ENCODE data around the gene EFCAB6.

EFCAB6 gene

DNA sequence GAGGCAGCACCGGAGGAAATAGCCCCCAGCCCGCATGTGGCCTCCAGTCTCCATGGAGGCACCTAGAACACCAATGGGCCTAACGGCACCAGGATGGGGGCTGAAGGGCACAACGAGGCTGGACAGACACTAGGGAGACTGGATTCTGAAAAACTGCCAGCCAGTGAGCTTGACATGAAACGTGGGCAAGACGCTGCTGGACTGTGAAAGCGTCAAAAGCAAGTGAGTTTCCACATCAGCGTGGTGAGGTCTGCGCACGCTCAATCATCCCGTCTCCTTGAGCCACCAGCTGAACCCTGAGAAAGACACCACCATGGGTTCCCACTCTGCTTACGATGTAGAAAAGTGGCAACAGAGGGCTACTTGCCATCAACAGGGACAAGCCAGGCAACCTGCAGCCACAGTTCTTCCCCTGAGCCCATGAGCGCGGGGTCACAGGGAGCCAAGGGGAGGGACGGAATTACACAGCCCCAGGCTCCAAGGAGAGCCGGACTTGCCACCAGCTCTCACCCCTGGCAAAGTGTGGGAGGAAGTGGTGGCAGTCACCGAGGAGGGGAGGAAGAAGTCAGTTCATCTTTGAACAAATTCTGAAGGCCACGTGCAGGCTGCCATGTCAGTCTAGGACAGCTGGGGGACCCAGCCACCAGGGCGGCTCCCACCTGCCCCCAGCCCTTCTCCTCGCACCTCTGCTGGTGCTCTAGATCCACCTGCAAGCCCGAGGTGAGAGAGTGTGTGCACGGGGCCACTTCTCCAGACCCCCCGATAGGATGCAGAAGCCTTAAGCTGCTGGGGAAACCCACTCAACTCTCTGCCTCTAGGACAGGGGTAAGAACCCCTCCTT lies 269.2 kb downstream of the EFCAB6 start:
- Mint-ChIP-seq H3K9me3 (no peaks in the 10 kb centered on the region), H3K4me3 (no peak overlapping the region), H3K27ac (no peak overlapping the region), H3K27me3 (peaks cover 39% of the 10 kb centered on the region), H3K36me3 (ENCODE audit: low read depth) (no peaks in the 10 kb centered on the region), H3K4me1 (ENCODE audit: low read depth) (no peaks in the 10 kb centered on the region)
- no peak for DNase-seq

DNA sequence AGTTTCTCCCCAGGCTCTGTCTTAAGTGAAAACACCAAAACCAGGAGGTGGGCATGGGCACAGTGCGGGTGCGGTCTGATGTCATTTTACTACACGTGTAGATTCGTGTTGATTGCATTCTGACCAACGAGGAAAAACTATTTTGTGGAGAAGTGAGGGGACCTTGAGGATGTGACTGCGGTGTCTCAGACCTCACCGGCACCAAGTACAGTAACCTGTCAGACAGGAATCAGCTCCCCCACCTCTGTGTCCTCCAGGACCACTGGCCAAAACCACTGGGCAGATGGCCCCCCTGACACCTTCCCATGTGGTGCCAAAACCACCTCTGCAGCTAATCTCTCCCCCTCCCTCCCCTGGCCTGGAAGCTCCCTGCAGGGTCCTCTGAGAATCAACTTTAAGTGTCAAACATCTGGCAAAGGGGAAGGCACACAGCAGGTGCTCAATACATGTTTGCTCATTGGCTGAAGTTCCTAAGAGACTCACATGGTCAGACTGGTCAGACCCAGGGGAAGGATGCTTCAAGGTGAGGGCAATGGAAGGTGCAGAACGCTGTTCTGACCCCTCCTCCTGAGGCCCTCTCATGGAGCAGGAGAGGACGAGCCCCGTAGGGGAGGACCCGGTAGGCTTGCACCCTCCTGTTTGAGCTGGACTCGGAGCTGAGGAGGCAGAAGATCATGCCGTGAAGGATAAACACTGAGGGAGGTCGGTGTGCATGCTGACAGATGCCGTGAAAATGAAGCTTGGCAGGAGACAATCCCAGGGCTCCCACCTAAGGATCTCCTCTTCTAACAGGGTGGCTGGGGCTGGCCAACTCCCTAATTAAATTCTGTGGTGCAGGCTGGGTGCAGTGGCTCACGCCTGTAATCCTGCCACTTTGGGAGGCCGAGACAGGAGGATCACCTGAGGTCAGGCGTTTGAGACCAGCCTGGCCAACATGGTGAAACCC lies 270.4 kb downstream of the EFCAB6 start:
- Mint-ChIP-seq H3K36me3 (ENCODE audit: low read depth) (no peaks in the 10 kb centered on the region), H3K27ac (no peak overlapping the region), H3K9me3 (no peaks in the 10 kb centered on the region), H3K4me3 (no peak overlapping the region), H3K4me1 (ENCODE audit: low read depth) (no peaks in the 10 kb centered on the region), H3K27me3 (peaks cover 47% of the 10 kb centered on the region)
- no peak for DNase-seq

- Mint-ChIP-seq H3K4me3 (no peak overlapping the region), H3K4me1 (ENCODE audit: low read depth) (no peaks in the 10 kb centered on the region), H3K9me3 (no peaks in the 10 kb centered on the region), H3K36me3 (ENCODE audit: low read depth) (no peaks in the 10 kb centered on the region), H3K27ac (no peak overlapping the region), H3K27me3 (peaks cover 50% of the 10 kb centered on the region)
- DNase-seq: no peak
Observed at GRCh38 chr22:43541022-43541421, 271.1 kb downstream of the EFCAB6 start.

DNA sequence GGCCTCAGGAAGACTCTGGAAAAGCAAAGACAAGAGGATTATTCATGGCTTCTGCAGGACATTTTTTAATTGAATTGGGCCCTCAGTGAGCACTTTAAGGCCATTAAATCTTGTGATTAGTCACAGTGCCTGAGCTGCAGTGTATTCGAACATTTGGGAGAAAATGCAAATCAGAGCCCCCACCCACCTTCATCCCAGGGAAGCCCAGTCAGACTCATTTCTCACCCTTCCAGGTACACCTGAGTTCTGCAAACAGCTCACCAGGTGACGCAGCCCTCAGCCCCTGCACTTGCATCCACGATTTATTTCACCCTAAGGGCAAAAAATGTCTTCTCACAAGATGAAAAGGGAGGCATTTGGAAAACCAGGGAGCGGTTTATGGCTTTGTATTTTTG lies 271.6 kb downstream of the EFCAB6 start:
- peaks cover 50% of the 10 kb centered on the region for H3K27me3 Mint-ChIP-seq

DNA sequence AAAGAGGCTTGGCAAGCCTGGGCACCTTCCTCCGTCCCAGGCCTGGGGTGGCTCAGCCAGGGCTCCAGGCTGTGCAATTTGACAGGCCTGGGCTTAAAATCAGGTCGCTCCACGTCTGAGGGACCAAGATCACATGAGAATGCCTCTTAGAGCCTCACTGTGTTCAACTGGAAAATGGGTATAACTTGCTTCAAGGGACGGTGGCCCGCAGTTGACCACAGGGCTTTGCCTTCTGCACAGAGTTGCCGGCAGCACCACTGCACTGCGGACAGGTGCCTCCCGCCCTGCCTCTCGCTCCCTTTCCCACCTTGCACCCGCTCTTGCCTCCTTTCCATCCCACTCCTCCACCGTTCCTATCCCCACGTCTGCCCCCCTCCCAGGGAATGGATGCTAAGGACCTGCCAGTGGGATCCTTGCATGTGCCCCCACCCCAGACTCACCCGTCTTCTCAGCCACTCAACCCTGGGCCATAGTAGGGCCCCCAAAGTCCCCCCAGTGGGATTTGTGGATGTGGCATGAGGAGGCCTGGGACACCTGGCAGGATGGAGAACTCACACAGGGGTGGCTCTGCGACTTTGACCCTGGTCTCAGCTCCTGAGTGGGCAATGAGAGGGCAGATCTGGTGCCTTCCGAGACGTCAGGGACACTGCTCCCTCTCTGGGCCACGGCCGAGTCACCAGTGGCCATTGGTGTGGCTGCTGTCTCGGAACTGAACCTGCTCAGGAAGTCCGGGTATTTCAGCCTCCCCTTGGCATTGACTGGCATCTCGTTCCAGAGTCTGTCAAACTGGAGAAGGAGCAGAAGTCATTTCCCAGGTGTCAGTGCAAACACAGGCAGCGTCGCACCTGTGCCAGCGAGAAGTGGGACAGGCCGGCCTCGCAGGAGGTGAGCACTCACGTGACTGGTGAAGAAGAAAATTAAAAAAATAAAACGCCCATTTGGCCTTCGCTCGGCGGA lies 272.3 kb downstream of the EFCAB6 start:
- Mint-ChIP-seq H3K27ac (no peak overlapping the region), H3K36me3 (ENCODE audit: low read depth) (no peaks in the 10 kb centered on the region), H3K4me1 (ENCODE audit: low read depth) (no peaks in the 10 kb centered on the region), H3K9me3 (no peaks in the 10 kb centered on the region), H3K27me3 (peaks cover 52% of the 10 kb centered on the region), H3K4me3 (no peak overlapping the region)
- DNase-seq: no peak

More for the DNA sequence above, 271.6 kb downstream of the EFCAB6 start:
- DNase-seq: no peak
- Mint-ChIP-seq H3K9me3 (no peaks in the 10 kb centered on the region), H3K27ac (no peak overlapping the region), H3K36me3 (ENCODE audit: low read depth) (no peaks in the 10 kb centered on the region), H3K4me3 (no peak overlapping the region), H3K4me1 (ENCODE audit: low read depth) (no peaks in the 10 kb centered on the region)

DNA sequence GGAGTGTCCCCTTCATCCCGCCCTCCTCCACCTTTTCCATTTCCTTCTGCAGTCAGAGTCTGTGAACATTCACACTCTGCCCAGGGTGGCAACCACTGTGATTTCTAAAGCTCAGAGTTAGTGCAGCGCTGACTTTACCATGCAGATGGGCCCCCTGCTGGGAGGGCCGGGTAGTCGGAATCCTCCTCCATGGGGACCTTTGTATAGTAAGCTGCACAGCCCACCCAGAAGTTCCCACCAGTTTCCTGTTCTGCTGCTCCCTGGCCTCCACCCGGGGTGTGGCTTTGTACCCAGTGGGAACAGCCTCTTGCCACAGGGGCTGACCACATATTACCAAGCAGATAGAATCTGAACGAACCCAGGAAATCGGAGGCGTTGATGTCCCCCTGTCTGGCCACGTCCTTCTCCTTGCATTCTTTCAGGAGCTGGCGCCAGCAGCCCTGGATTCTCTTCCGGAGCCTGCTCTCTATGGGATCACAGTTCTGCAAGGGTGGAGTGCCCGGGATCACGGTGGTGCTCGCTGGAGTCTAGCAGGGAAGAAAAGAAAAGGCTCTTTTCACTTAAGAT lies 275.0 kb downstream of the EFCAB6 start:
- H3K4me1 Mint-ChIP-seq (ENCODE audit: low read depth): no peaks in the 10 kb centered on the region
- peaks cover 45% of the 10 kb centered on the region for H3K27me3 Mint-ChIP-seq
- H3K27ac Mint-ChIP-seq: no peak overlapping the region
- no peaks in the 10 kb centered on the region for H3K9me3 Mint-ChIP-seq
- DNase-seq: no peak
- no peaks in the 10 kb centered on the region for H3K36me3 Mint-ChIP-seq (ENCODE audit: low read depth)
- H3K4me3 Mint-ChIP-seq: no peak overlapping the region

GRCh38 chr22:43535741-43536140 lies 276.4 kb downstream of the EFCAB6 start:
- H3K9me3 Mint-ChIP-seq: no peaks in the 10 kb centered on the region
- no peak overlapping the region for H3K27ac Mint-ChIP-seq
- no peaks in the 10 kb centered on the region for H3K4me1 Mint-ChIP-seq (ENCODE audit: low read depth)
- H3K4me3 Mint-ChIP-seq: no peak overlapping the region
- no peak for DNase-seq
- peaks cover 36% of the 10 kb centered on the region for H3K27me3 Mint-ChIP-seq
- no peaks in the 10 kb centered on the region for H3K36me3 Mint-ChIP-seq (ENCODE audit: low read depth)

- Mint-ChIP-seq H3K27ac (no peak overlapping the region), H3K9me3 (no peaks in the 10 kb centered on the region), H3K27me3 (peaks cover 33% of the 10 kb centered on the region), H3K4me3 (no peak overlapping the region), H3K36me3 (ENCODE audit: low read depth) (no peaks in the 10 kb centered on the region), H3K4me1 (ENCODE audit: low read depth) (no peaks in the 10 kb centered on the region)
- no peak for DNase-seq
Observed at GRCh38 chr22:43535336-43535735, 276.8 kb downstream of the EFCAB6 start.

DNA sequence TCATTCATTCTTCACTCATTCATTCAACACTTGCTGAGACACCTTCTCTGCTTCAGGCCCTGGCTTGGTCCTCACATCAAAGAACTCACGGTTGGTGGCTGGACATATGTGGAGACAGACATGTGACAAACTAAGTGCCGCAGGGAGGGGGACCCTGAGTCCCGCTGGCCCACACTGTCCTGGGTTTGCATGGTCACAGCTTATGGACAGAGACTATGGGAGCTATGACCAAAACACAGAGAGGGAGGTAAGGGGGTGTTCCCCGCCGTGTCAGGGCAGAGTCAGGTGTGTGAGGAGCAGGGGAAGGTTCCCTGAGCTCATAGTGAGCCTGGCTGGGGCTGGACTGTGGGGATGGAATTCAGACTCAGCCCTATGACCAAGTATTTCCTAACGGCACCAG lies 277.2 kb downstream of the EFCAB6 start:
- no peaks in the 10 kb centered on the region for H3K36me3 Mint-ChIP-seq (ENCODE audit: low read depth)
- no peak overlapping the region for H3K4me3 Mint-ChIP-seq
- no peak for DNase-seq
- H3K4me1 Mint-ChIP-seq (ENCODE audit: low read depth): no peaks in the 10 kb centered on the region
- no peaks in the 10 kb centered on the region for H3K9me3 Mint-ChIP-seq
- peaks cover 29% of the 10 kb centered on the region for H3K27me3 Mint-ChIP-seq
- H3K27ac Mint-ChIP-seq: no peak overlapping the region

DNA sequence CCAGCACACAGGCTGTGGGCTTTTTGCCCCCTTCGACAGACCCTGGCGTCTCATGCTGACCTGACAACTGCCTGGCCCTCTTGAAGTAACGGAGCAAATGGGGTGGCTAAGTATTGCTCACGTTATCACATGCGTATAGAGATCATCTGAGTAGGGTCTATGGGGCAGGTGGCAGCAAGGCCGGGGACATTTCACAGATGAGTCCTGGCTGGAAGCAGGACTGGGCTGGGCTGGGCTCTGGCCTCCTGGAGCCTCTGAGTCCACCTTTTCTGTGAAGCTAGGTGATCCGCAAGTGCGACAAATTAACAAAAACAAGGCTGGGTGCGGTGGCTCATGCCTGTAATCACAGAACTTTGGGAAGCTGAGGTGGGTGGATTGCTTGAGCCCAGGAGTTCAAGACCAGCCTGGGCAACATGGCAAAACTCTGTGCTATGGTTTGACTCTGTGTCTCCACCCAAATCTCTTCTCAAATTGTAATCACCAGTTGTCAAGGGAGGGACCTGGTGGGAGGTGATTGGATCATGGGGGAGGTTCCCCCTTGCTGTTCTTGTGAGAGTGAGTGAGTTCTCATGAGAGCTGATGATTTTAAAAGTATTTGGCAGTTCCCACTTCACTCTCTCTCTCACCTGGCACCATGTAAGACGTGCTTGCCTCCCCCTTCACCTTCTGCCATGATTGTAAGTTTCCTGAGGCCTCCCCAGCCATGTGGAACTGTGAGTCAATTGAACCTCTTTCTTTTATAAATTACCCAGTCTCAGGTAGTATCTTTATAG lies 278.3 kb downstream of the EFCAB6 start:
- no peaks in the 10 kb centered on the region for H3K36me3 Mint-ChIP-seq (ENCODE audit: low read depth)
- H3K4me3 Mint-ChIP-seq: no peak overlapping the region
- H3K4me1 Mint-ChIP-seq (ENCODE audit: low read depth): no peaks in the 10 kb centered on the region
- no peaks in the 10 kb centered on the region for H3K9me3 Mint-ChIP-seq
- H3K27ac Mint-ChIP-seq: no peak overlapping the region
- peaks cover 23% of the 10 kb centered on the region for H3K27me3 Mint-ChIP-seq
- no peak for DNase-seq

DNA sequence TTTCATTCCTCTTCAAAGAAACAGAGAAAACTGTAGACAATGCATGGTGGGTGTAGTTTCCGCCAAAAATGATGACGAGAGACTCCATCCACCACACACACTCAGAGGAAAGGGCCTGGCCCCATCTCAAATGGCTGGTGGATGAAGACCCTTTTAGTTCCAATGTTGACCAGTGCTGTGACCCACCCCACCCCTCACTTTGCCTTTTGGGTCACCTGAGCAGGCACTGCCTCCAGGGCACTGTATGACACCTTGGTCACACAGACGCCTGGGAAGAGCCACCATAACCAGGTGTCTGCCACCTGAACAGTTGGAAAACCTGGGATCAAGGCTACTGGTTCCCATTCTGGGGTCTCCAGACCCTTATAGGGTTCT lies 279.0 kb downstream of the EFCAB6 start:
- H3K27ac Mint-ChIP-seq: no peak overlapping the region
- H3K4me1 Mint-ChIP-seq (ENCODE audit: low read depth): no peaks in the 10 kb centered on the region
- no peak overlapping the region for H3K4me3 Mint-ChIP-seq
- H3K27me3 Mint-ChIP-seq: peaks cover 19% of the 10 kb centered on the region
- H3K9me3 Mint-ChIP-seq: no peaks in the 10 kb centered on the region
- H3K36me3 Mint-ChIP-seq (ENCODE audit: low read depth): no peaks in the 10 kb centered on the region
- DNase-seq: no peak

DNA sequence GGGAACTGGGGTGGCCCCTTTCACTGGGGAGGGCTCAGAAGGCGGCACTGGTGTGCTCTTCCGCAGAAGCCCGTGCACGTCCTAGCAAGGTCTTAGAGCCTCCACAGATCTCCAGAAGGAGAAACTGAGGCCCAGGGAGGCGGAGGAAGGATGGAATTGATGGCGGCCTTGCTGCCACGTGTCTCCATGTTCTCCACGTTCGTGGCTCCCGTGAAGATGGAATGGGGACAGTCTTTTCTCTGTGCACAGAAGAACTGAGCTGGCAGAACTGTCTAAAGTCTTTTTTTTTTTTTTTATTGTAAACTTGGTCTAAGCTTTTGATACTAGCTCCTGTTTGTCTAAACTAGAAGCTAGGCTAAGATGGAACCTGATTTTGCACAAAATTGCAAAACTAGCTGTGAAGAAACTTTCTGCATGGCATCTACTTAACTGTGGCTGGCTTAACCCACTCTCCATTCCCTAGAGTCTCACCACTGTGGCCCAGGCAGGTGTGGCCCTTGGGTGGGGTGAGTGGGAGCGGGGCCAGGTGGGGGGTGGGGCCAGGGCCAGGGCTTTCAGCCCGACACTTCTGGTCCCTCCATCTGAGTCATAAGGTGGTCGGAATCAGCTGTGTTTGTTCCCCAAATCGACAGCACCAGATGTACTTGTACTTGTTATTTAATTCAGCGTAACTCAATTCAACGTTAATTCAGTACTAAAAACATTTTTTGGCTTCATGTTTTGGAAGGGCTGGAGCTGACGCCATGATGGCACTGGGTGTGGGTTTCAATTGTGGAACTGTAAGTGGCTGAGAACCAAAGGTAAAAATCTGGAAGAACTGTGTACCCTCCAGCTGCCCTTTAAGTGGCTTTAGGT lies 279.6 kb downstream of the EFCAB6 start:
- Mint-ChIP-seq H3K4me3 (no peak overlapping the region), H3K9me3 (no peaks in the 10 kb centered on the region), H3K27ac (no peak overlapping the region), H3K27me3 (peaks cover 13% of the 10 kb centered on the region), H3K4me1 (ENCODE audit: low read depth) (no peaks in the 10 kb centered on the region), H3K36me3 (ENCODE audit: low read depth) (no peaks in the 10 kb centered on the region)
- DNase-seq: no peak

GRCh38 chr22:43531651-43532050 lies 280.5 kb downstream of the EFCAB6 start:
- Mint-ChIP-seq H3K4me1 (ENCODE audit: low read depth) (no peaks in the 10 kb centered on the region), H3K27me3 (peaks cover 16% of the 10 kb centered on the region), H3K36me3 (ENCODE audit: low read depth) (no peaks in the 10 kb centered on the region), H3K4me3 (no peak overlapping the region), H3K27ac (no peak overlapping the region), H3K9me3 (no peaks in the 10 kb centered on the region)
- no peak for DNase-seq

Data from activated T-cell treated with anti-CD3 and anti-CD28 coated beads, Interleukin-2, amount 50 U/mL, for 24 hours (primary cell).